GM18508 (cell line): Measurements from ENCODE around the gene IL17F.

Source experiments
- ATAC-seq: cut with Tn5 transposase; IDR thresholded peaks from one replicate; pipeline ENCODE4 v1.9.1; 2021; ENCODE audit warnings: moderate number of reproducible peaks; ENCODE audit not compliant: insufficient read depth, unreplicated experiment

Gene IL17F

DNA sequence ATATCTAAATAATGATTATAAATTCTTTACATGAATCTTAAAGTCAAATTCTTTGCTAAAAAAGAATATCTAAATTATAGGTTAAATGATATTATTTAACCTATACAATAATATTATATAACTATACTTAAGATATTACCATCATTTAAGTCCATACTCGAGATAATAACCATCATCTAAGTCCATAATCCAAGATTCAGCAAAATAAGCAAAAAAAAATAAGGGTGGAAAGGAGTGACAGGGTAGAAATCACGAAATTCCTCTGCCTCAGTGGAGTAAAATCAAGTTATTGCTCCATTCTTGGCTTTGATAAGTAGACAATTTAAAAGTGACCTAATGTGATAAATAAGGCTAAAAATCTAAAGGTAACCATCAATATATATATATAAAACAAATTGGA is 48.4 kb downstream of the IL17F start:
- no peak for ATAC-seq

DNA sequence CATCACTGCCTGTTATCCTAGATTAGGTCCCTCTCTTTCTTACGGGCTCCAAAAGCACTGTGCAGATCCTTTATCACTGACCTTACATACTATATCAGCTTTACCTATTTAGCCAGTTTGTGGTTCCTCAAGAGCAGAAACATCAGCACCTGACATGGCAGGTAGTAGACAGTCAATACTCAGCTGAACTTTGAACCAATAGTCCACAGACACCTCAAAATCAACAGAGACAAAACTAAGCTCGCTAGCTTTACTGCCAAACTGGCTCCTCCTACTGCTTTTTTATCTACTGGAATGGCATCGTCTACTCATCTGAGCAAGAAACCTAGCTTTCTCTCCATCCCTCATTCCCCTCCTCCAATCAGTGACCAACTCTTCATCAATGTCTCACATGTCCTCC is 52.5 kb downstream of the IL17F start:
- ATAC-seq, result no peak

DNA sequence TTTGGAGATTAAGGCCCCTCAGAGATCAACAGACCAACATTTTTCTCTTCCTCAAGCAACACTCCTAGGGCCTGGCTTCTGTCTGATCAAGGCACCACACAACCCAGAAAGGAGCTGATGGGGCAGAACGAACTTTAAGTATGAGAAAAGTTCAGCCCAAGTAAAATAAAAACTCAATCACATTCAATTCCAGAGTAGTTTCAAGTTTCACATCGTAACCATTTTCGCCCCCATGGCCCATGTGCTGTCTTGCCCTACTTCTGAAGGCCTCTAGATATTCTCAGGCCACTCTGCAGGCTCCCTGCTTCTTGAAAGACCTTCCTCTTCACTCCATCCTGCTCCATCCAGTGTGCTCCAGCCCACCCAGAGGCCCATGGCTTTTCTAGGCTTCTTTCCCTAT is 53.9 kb downstream of the IL17F start:
- ATAC-seq, result no peak

DNA sequence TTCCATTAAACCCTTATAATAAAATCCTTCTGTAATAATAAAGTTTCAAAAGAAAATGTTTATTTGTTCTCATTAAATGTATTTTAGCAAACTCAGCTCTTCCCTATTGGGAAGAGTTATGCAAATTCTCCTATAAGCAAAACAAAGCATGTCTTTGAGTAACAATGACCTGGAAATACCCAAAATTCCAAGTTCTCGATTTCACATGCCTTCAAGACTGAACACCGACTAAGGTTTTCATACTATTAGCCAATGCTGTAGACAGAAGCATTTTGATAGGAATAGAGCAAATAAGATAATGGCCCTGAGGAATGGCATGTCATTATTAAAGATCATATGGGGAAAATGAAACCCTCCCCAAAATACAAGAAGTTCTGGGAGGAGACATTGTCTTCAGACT is 54.3 kb downstream of the IL17F start:
- no peak for ATAC-seq

DNA sequence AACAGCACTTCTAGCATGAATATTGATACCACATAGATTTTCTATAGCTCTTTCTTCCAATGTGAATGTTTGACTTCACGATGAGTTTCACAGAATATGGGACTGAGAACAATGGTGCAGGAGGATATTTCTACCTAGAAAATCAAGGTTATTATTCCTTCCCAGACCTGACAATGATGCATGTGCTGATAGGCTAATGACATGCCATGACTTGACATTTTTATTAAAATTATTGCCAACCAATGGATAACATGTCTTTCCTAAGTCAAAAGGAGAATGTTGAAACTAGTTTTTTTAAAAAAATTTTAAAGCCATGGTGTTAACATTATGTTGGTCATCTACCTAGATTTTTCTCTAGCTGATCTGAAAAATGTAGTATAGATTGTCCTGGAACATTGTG is 57.2 kb downstream of the IL17F start:
- no peak for ATAC-seq
